SU-DHL-6 (cell line): Measurements from ENCODE around the gene ABHD16B.

Experiments used
- H2AFZ ChIP-seq: fragments of 200-600 bp; sonication (generic); 2 replicates; pipeline ENCODE4 v1.6.1; 2014; ENCODE audit warnings: low read depth, mild to moderate bottlenecking, moderate library complexity, mixed read lengths, antibody characterized with exemption, low read length; ENCODE audit not compliant: severe bottlenecking
- H3F3A ChIP-seq: fragments of 200-600 bp; shearing (Covaris generic); 2 replicates; pipeline ENCODE4 v1.6.0; 2016; ENCODE audit warnings: antibody characterized with exemption, mild to moderate bottlenecking; ENCODE audit not compliant: insufficient read depth
- H3K27ac ChIP-seq: fragments of 200-600 bp; sonication (generic); 2 replicates; pipeline ENCODE4 v1.5.1; 2016; ENCODE audit warnings: low read depth, mild to moderate bottlenecking, low read length, moderate library complexity, mixed read lengths
- H3K27me3 ChIP-seq: fragments of 200-600 bp; sonication (generic), shearing (Covaris generic); 2 replicates; pipeline ENCODE4 v1.6.0; 2014; ENCODE audit warnings: mild to moderate bottlenecking, low read length
- H3K36me3 ChIP-seq: fragments of 200-600 bp; sonication (generic); 2 replicates; pipeline ENCODE4 v1.6.1; 2014; ENCODE audit warnings: mild to moderate bottlenecking, low read length, mixed read lengths
- H3K4me2 ChIP-seq: fragments of 300-600, 200-600 bp; shearing (Covaris generic), sonication (generic); 2 replicates; pipeline ENCODE4 v1.6.0; 2014; ENCODE audit warnings: low read length, low read depth, mild to moderate bottlenecking; ENCODE audit not compliant: poor library complexity, severe bottlenecking
- H3K4me3 ChIP-seq: fragments of 200-600 bp; sonication (generic); 2 replicates; pipeline ENCODE4 v1.5.1; 2014; ENCODE audit warnings: antibody characterized with exemption, low read length, mild to moderate bottlenecking, mixed read lengths; ENCODE audit not compliant: insufficient read depth, poor library complexity, severe bottlenecking
- H3K79me2 ChIP-seq: fragments of 200-600 bp; sonication (generic); 2 replicates; pipeline ENCODE4 v1.6.1; 2014; ENCODE audit warnings: mild to moderate bottlenecking, low read length, moderate library complexity; ENCODE audit not compliant: insufficient read depth
- H3K9ac ChIP-seq: fragments of 200-600 bp; sonication (generic); 2 replicates; pipeline ENCODE4 v1.7.0; 2014; ENCODE audit warnings: mild to moderate bottlenecking, low read length
- H3K9me2 ChIP-seq: fragments of 200-600 bp; sonication (generic); replicated peaks from 2 replicates; pipeline ENCODE4 v1.6.1; 2014; ENCODE audit warnings: low read length; ENCODE audit not compliant: insufficient read depth
- H3K9me3 ChIP-seq: fragments of 200-600 bp; sonication (generic); 2 replicates; pipeline ENCODE4 v1.6.1; 2014; ENCODE audit warnings: low read length, mixed read lengths; ENCODE audit not compliant: insufficient read depth
- H4K20me1 ChIP-seq: fragments of 200-600 bp; sonication (generic); 2 replicates; pipeline ENCODE4 v1.6.1; 2014; ENCODE audit warnings: low read depth, mild to moderate bottlenecking, antibody characterized with exemption, low read length, moderate library complexity, mixed read lengths
- EZH2phosphoT487 ChIP-seq: fragments of 200-600 bp; sonication (generic), shearing (Covaris generic); conservative IDR thresholded peaks from 2 replicates; pipeline ENCODE4 v1.6.1; 2018; ENCODE audit warnings: mild to moderate bottlenecking, antibody characterized with exemption, low read length, moderate library complexity, mixed read lengths
- TF ChIP-seq, protein P1 (sequence below): fragments of 200-600 bp; sonication (generic); IDR thresholded peaks from one replicate; pipeline ENCODE4 v1.5.1; 2017; ENCODE audit warnings: antibody characterized with exemption, mild to moderate bottlenecking, low read length, moderate library complexity; ENCODE audit not compliant: insufficient read depth, poor library complexity, severe bottlenecking

The ABHD16B gene

DNA sequence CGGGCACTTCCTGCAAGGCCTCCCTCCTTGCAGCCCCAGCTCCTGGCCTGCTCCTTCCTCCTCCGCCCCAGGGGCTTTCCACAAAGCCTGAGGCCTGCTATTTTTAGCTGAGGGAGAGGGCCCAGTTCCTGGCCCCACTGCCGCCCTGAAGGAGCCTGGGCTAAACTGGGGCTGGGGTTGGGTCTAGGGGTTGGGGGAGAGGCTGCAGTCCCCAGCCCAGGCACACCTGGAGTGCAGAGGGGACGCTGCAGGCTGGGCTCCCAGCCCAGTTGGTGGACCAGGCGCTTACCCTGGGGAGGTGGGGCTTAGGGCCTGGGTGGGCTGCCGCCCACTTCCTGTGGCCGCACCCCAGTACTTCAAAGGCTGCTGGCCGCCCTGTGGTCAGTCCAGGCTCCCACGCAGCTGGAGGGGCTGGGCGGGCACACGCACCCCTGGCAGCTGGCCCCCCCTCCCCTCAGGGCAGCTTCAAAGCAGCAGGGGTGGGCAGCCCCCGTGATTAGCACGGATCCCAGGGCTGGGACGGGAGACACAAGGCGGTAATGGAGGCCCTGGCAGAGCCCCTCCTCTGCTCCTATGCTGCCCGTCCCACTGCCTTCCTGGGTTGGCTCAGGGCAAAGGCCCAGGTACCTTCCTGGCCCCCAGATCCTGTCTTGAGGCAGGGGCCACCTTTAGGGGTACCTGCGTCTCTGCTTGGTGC, 7.1 kb upstream of the ABHD16B start:
- no peaks in the 10 kb centered on the region for H3K79me2 ChIP-seq
- no peaks in the 10 kb centered on the region for H3K9me2 ChIP-seq
- TF ChIP-seq, protein P1, sequence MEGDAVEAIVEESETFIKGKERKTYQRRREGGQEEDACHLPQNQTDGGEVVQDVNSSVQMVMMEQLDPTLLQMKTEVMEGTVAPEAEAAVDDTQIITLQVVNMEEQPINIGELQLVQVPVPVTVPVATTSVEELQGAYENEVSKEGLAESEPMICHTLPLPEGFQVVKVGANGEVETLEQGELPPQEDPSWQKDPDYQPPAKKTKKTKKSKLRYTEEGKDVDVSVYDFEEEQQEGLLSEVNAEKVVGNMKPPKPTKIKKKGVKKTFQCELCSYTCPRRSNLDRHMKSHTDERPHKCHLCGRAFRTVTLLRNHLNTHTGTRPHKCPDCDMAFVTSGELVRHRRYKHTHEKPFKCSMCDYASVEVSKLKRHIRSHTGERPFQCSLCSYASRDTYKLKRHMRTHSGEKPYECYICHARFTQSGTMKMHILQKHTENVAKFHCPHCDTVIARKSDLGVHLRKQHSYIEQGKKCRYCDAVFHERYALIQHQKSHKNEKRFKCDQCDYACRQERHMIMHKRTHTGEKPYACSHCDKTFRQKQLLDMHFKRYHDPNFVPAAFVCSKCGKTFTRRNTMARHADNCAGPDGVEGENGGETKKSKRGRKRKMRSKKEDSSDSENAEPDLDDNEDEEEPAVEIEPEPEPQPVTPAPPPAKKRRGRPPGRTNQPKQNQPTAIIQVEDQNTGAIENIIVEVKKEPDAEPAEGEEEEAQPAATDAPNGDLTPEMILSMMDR = no peak
- TF ChIP-seq EZH2phosphoT487 = no peak
- H3K27ac ChIP-seq = no peak overlapping the region
- H3K4me3 ChIP-seq = no peak overlapping the region
- no peak overlapping the region for H3K4me2 ChIP-seq
- H2AFZ ChIP-seq = no peak overlapping the region
- H3F3A ChIP-seq = no peaks in the 10 kb centered on the region
- H4K20me1 ChIP-seq = no peaks in the 10 kb centered on the region
- H3K27me3 ChIP-seq = no peaks in the 10 kb centered on the region
- no peaks in the 10 kb centered on the region for H3K9me3 ChIP-seq
- no peaks in the 10 kb centered on the region for H3K36me3 ChIP-seq
- H3K9ac ChIP-seq = no peak overlapping the region

DNA sequence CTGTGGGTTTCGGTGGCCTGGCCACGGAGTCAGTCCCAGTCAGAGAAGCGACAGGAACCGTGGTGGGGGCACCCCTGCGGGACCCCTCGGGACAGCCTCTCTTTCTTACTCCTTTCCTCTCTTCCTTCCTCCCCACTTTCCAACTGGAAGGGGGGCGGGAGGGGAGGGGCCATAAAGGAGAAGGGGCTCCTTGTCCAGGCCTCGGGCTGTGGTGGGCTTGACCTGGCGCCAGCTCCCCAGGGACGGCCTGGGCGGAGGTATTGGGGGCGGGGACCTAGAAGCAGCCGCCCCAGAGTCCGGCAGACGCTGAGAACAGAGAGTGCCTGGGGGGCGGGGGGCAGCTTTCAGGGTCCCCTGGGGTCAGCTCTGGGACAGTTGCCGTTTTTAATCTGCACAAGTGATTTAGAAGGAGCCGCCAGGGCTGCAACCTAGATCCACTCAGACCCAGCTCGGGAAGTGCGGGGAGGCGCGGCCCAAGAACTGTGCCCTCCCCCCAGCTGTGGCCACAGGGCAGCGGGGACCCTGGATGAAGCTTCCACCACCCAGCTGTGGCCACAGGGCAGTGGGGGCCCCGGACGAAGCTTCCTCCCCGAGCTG, 6.4 kb upstream of the ABHD16B start:
- no peak overlapping the region for H2AFZ ChIP-seq

DNA sequence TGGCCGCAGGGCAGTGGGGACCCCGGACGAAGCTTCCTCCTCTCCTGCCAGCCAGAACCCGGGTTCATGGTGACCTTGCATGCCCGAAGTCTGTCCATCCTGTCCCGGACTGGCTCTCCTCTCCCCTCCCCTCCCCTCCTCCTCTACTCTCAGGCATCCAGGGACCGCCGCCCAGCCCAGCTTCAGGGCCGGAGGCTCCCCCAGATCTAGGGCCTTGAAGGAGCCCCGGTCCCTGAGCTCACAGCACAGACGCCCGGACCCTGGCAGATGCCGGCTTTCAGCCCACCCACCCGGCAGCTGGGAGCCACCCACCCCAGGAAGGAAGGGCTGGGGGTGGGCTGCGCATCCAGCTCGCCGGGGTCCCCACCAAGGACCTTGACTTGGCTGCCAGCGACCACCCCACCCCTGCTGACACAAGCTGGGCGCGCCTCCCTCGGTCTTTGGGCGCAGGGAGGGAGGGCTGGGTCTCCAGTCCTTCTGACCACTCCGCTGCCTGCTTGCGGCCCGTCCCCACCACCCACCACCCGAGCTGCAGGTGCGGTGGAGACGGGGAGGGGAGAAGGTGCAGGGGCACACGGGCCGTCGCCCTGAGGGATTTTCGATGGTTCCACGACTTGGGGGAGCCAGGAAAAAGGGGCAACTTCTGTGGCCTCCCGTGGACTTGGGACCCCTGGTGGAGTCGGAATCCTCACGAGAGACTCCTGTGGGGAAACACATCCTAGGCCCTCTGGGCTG, 5.8 kb upstream of the ABHD16B start:
- Histone ChIP-seq H3K27me3 (no peaks in the 10 kb centered on the region), H2AFZ (no peak overlapping the region), H4K20me1 (no peaks in the 10 kb centered on the region), H3K9me2 (no peaks in the 10 kb centered on the region), H3K79me2 (no peaks in the 10 kb centered on the region), H3K9ac (no peak overlapping the region), H3K36me3 (no peaks in the 10 kb centered on the region), H3K9me3 (no peaks in the 10 kb centered on the region), H3K4me3 (no peak overlapping the region), H3K4me2 (no peak overlapping the region), H3K27ac (no peak overlapping the region), H3F3A (no peaks in the 10 kb centered on the region)
- TF ChIP-seq EZH2phosphoT487 = no peak
- TF ChIP-seq, protein P1 = no peak

More for the DNA sequence above, 6.4 kb upstream of the ABHD16B start:
- no peak overlapping the region for H3K4me3 ChIP-seq
- H3K9ac ChIP-seq = no peak overlapping the region
- H3K36me3 ChIP-seq = no peaks in the 10 kb centered on the region
- no peaks in the 10 kb centered on the region for H3F3A ChIP-seq
- no peak overlapping the region for H3K27ac ChIP-seq
- H3K9me2 ChIP-seq = no peaks in the 10 kb centered on the region
- H3K79me2 ChIP-seq = no peaks in the 10 kb centered on the region
- H3K4me2 ChIP-seq = no peak overlapping the region
- TF ChIP-seq, protein P1 = no peak
- no peaks in the 10 kb centered on the region for H4K20me1 ChIP-seq
- no peaks in the 10 kb centered on the region for H3K9me3 ChIP-seq
- no peaks in the 10 kb centered on the region for H3K27me3 ChIP-seq
